H1 (cell line): Measurements from ENCODE around the gene TNNC1. TPM values are rescaled to one million over a fixed set of nuclear protein-coding genes. Genes with fewer than 3 reads are reported as not detected.

ENCODE experiments used
- CTCF ChIA-PET: fragments of 300-600 bp; sonication (Branson Sonifier 250); formaldehyde crosslinking; loops from one replicate; lab custom pipeline; 2021; ENCODE audit not compliant: partially characterized antibody; lab: Charles Lee
- POLR2A ChIA-PET: fragments of 300-600 bp; sonication (Branson Sonifier 250); formaldehyde crosslinking; loops from one replicate; lab custom pipeline; 2021; ENCODE audit warnings: inconsistent platforms; ENCODE audit not compliant: partially characterized antibody; lab: Charles Lee
- DNase-seq, 2 experiments: peaks; one replicate each; pipeline versions ENCODE4 v3.0.0 to v3.0.0-alpha.2; 2010 to 2022; ENCODE audit warnings: low spot score in 2 of 2, low read depth in 1 of 2, mixed read lengths in 1 of 2
- FAIRE-seq: peaks from 2 replicates; lab custom pipeline; 2011; peaks lifted over from hg19 to GRCh38; lab: Jason Lieb, UNC
- H2AFZ ChIP-seq: 2 replicates; pipeline ENCODE4 v1.8.1; 2012; ENCODE audit warnings: low read length, inconsistent platforms
- H2AK5ac ChIP-seq: 2 replicates; pipeline ENCODE4 v1.6.1; 2013; ENCODE audit warnings: low read depth, low read length
- H2BK120ac ChIP-seq: replicated peaks from 2 replicates; pipeline ENCODE3; 2013; ENCODE audit warnings: low read depth, low read length, inconsistent platforms
- H2BK12ac ChIP-seq: 2 replicates; pipeline ENCODE4 v1.6.1; 2013; ENCODE audit warnings: low read depth, low read length
- H2BK15ac ChIP-seq: 2 replicates; pipeline ENCODE4 v1.6.1; 2013; ENCODE audit warnings: low read length
- H2BK20ac ChIP-seq: 2 replicates; pipeline ENCODE4 v1.6.1; 2013; ENCODE audit warnings: low read length
- H2BK5ac ChIP-seq: 2 replicates; pipeline ENCODE4 v1.6.1; 2013; ENCODE audit warnings: low read depth, low read length
- H3K14ac ChIP-seq: 2 replicates; pipeline ENCODE4 v1.6.1; 2013; ENCODE audit warnings: inconsistent platforms; ENCODE audit not compliant: insufficient read length
- H3K18ac ChIP-seq: 2 replicates; pipeline ENCODE4 v1.6.1; 2013; ENCODE audit warnings: low read length; ENCODE audit errors: extremely low read depth
- H3K23ac ChIP-seq: 2 replicates; pipeline ENCODE4 v1.6.1; 2013; ENCODE audit warnings: inconsistent platforms; ENCODE audit not compliant: insufficient read length
- H3K23me2 ChIP-seq: 2 replicates; pipeline ENCODE4 v1.6.1; 2013; ENCODE audit warnings: low read depth, low read length
- H3K27ac ChIP-seq: 2 replicates; pipeline ENCODE4 v1.6.1; 2011; ENCODE audit warnings: low read depth, low read length, inconsistent platforms
- H3K27me3 ChIP-seq, 4 experiments: replicated peaks in 1 of 4; 1 replicate in 1 of 4; 2 replicates in 3 of 4; pipeline versions ENCODE4 v1.6.1 to v1.8.1; 2011 to 2013; ENCODE audit warnings: low read length in 3 of 4, mild to moderate bottlenecking in 3 of 4, inconsistent platforms in 2 of 4, mixed read lengths in 2 of 4, moderate library complexity in 1 of 4; ENCODE audit not compliant: control insufficient read depth in 3 of 4, insufficient read depth in 3 of 4; ENCODE audit errors: extremely low read depth in 1 of 4
- H3K36me3 ChIP-seq, 4 experiments: 2 replicates each; pipeline versions ENCODE4 v1.6.1 to v1.8.1; 2011 to 2013; ENCODE audit warnings: mild to moderate bottlenecking in 4 of 4, low read length in 3 of 4, moderate library complexity in 2 of 4, control low read depth in 1 of 4, inconsistent platforms in 1 of 4; ENCODE audit not compliant: insufficient read depth in 4 of 4, control insufficient read depth in 2 of 4
- H3K4ac ChIP-seq: replicated peaks from 2 replicates; pipeline ENCODE3; 2013; ENCODE audit warnings: low read length, low read depth, mixed read lengths, inconsistent platforms; ENCODE audit not compliant: insufficient read length
- H3K4me1 ChIP-seq, 4 experiments: replicated peaks in 1 of 4; 1 replicate in 1 of 4; 2 replicates in 3 of 4; pipeline versions ENCODE4 v1.6.1 to v1.8.1; 2011 to 2013; ENCODE audit warnings: low read length in 3 of 4, inconsistent platforms in 2 of 4, mixed read lengths in 1 of 4; ENCODE audit not compliant: insufficient read depth in 4 of 4, control insufficient read depth in 3 of 4
- H3K4me2 ChIP-seq, 2 experiments: 2 replicates each; pipeline versions ENCODE4 v1.6.1 to v1.8.1; 2011 to 2013; ENCODE audit warnings: low read depth in 2 of 2, low read length in 2 of 2, control low read depth in 1 of 2, inconsistent platforms in 1 of 2, mild to moderate bottlenecking in 1 of 2; ENCODE audit not compliant: insufficient read depth in 1 of 2
- H3K4me3 ChIP-seq, 4 experiments: fragments of 200-600, 300-600 bp in 1 of 4; sonication (generic), shearing (Covaris generic), sonication (Bioruptor Twin) in 1 of 4; 2 replicates each; pipeline versions ENCODE4 v1.5.1 to v1.8.1; 2011 to 2016; ENCODE audit warnings: low read length in 4 of 4, low read depth in 3 of 4, control low read depth in 2 of 4, inconsistent platforms in 2 of 4, mild to moderate bottlenecking in 2 of 4, mixed read lengths in 1 of 4, moderate library complexity in 1 of 4; ENCODE audit not compliant: insufficient read depth in 2 of 4; ENCODE audit errors: extremely low read depth in 1 of 4
- H3K56ac ChIP-seq: replicated peaks from 2 replicates; pipeline ENCODE3; 2013; ENCODE audit warnings: low read depth, mild to moderate bottlenecking, mixed read lengths, low read length, inconsistent platforms; ENCODE audit not compliant: insufficient read length
- H3K79me1 ChIP-seq: 2 replicates; pipeline ENCODE4 v1.6.1; 2013; ENCODE audit warnings: low read depth, low read length, control low read depth
- H3K79me2 ChIP-seq, 2 experiments: 2 replicates each; pipeline versions ENCODE4 v1.6.1 to v1.8.1; 2012 to 2013; ENCODE audit warnings: low read length in 2 of 2, mild to moderate bottlenecking in 2 of 2, inconsistent platforms in 1 of 2; ENCODE audit not compliant: insufficient read depth in 2 of 2, control insufficient read depth in 1 of 2
- H3K9ac ChIP-seq, 4 experiments: replicated peaks in 1 of 4; 1 replicate in 1 of 4; 2 replicates in 3 of 4; pipeline versions ENCODE4 v1.6.1 to v1.8.1; 2011 to 2013; ENCODE audit warnings: low read depth in 3 of 4, low read length in 3 of 4, control low read depth in 2 of 4, mild to moderate bottlenecking in 2 of 4, moderate library complexity in 2 of 4, inconsistent platforms in 1 of 4; ENCODE audit errors: extremely low read depth in 1 of 4
- H3K9me3 ChIP-seq, 2 experiments: 2 replicates each; pipeline versions ENCODE4 v1.6.1 to v1.8.1; 2012 to 2013; ENCODE audit warnings: mild to moderate bottlenecking in 2 of 2, moderate library complexity in 2 of 2, control low read depth in 1 of 2, inconsistent platforms in 1 of 2, low read depth in 1 of 2, low read length in 1 of 2, mixed read lengths in 1 of 2; ENCODE audit not compliant: insufficient read depth in 2 of 2
- H4K20me1 ChIP-seq, 2 experiments: replicated peaks in 1 of 2; 2 replicates each; pipeline versions ENCODE3 to v1.8.1; 2011 to 2013; ENCODE audit warnings: inconsistent platforms in 2 of 2, low read length in 2 of 2, mild to moderate bottlenecking in 1 of 2; ENCODE audit not compliant: insufficient read depth in 2 of 2, control insufficient read depth in 1 of 2
- H4K5ac ChIP-seq: 2 replicates; pipeline ENCODE4 v1.6.1; 2013; ENCODE audit warnings: low read length, low read depth, mixed read lengths, inconsistent platforms; ENCODE audit not compliant: insufficient read length
- H4K8ac ChIP-seq: 2 replicates; pipeline ENCODE4 v1.8.0; 2013; ENCODE audit warnings: mild to moderate bottlenecking, moderate library complexity, low read length, inconsistent platforms; ENCODE audit not compliant: insufficient read depth; ENCODE audit errors: extremely low read depth
- H4K91ac ChIP-seq: replicated peaks from 2 replicates; pipeline ENCODE3; 2013; ENCODE audit warnings: low read length, mixed read lengths, inconsistent platforms; ENCODE audit not compliant: insufficient read length
- ATF2 ChIP-seq: IDR thresholded peaks from 2 replicates; pipeline ENCODE4 v1.6.1; 2012; ENCODE audit warnings: low read length, inconsistent platforms
- CHD1 ChIP-seq: IDR thresholded peaks from 2 replicates; pipeline ENCODE4 v1.6.1; 2012; ENCODE audit warnings: low read depth, low read length, improper control_type of control experiment
- E2F6 ChIP-seq: IDR thresholded peaks from 2 replicates; pipeline ENCODE4 v1.6.1; 2012; ENCODE audit warnings: inconsistent platforms
- GABPA ChIP-seq: IDR thresholded peaks from 2 replicates; pipeline ENCODE4 v1.6.1; 2011; ENCODE audit warnings: mild to moderate bottlenecking, low read length, moderate library complexity, borderline replicate concordance; ENCODE audit not compliant: insufficient read depth
- JUN ChIP-seq: IDR thresholded peaks from 2 replicates; pipeline ENCODE4 v1.6.1; 2011; ENCODE audit warnings: low read depth, mild to moderate bottlenecking, improper control_type of control experiment, low read length
- RXRA ChIP-seq: IDR thresholded peaks from 2 replicates; pipeline ENCODE4 v1.6.1; 2011; ENCODE audit warnings: low read depth, mild to moderate bottlenecking, low read length, moderate library complexity; ENCODE audit not compliant: insufficient read depth
- TAF7 ChIP-seq: optimal IDR thresholded peaks from 2 replicates; pipeline ENCODE3; 2011; ENCODE audit warnings: low read depth, mild to moderate bottlenecking, inconsistent platforms, low read length, moderate library complexity, borderline replicate concordance
- TCF12 ChIP-seq: IDR thresholded peaks from 2 replicates; pipeline ENCODE4 v1.6.1; 2011; ENCODE audit warnings: low read depth, mild to moderate bottlenecking, low read length
- TEAD4 ChIP-seq: IDR thresholded peaks from 2 replicates; pipeline ENCODE4 v1.6.1; 2012; ENCODE audit warnings: low read depth, low read length, inconsistent platforms, mixed read lengths
- ZNF274 ChIP-seq: IDR thresholded peaks from 2 replicates; pipeline ENCODE4 v1.7.0; 2012; ENCODE audit warnings: low read length, borderline replicate concordance; ENCODE audit errors: extremely low read depth
- WGBS, 2 experiments: shearing (Covaris generic) in 1 of 2; methylation state at CpG; one replicate each; pipeline versions ENCODE4 v1.1.6 to v1.1.7; 2013 to 2015; ENCODE audit warnings: low lambda C conversion rate in 2 of 2, mixed read lengths in 2 of 2, inconsistent platforms in 1 of 2, low coverage in 1 of 2, missing lambda C conversion rate in 1 of 2; ENCODE audit not compliant: insufficient replicate concordance in 2 of 2, insufficient coverage in 1 of 2, insufficient read length in 1 of 2; ENCODE audit errors: extremely low coverage in 1 of 2, missing lambda C conversion rate in 1 of 2; 5-methylcytosine and 5-hydroxymethylcytosine counted together
- polyA plus RNA-seq, 7 experiments: library from polyadenylated mRNA; depleted of rRNA in 3 of 7; stranded (reverse) in 5 of 7; unstranded in 2 of 7; fragments of >200 nt in 5 of 7; fragments of 200-250 nt in 2 of 7; gene quantifications; 1 replicate in 5 of 7; 2 replicates in 1 of 7; 4 replicates in 1 of 7; pipeline versions ENCODE4 v1.2.1 to v1.2.3, GENCODE V29; 2011 to 2013; ENCODE audit warnings: missing spikeins in 2 of 7, mixed read lengths in 2 of 7
- total RNA-seq: library from RNA; stranded (reverse); fragmentation: NEBNext Ultra II Directional; extraction: Animal tissue kit (Norgen Biotek cat#: 25700); gene quantifications from 2 replicates; pipeline ENCODE4 v1.2.1, GENCODE V29; 2021

Gene TNNC1
- total and polyA plus RNA-seq, 2 of the 8 experiments (the other 6 are each of a cell fraction or from before 2014, with no cell fraction given), result 5.8 to 16.4 TPM

GRCh38 chr3:52456800-52457183 lies 3.0 kb upstream of the TNNC1 start:
- peak overlapping the region; percentile 32; the same call in 1 of the 2 replicates for H2BK5ac ChIP-seq
- 0 out of 2 replicates have a peak overlapping the region, but pooled peaks have one; percentile 35 for H2BK12ac ChIP-seq
- H3K27me3 ChIP-seq, result no peaks in the 10 kb centered on the region
- ChIA-PET CTCF (interaction anchor here (0.8 to 5.9 kb wide), 8 partner anchors 10 to 69 kb away, joined by 3 to 45 read pairs (median 4); partner anchors contain the start of gene SEMA3G), POLR2A (interaction anchor here (0.9 to 2.5 kb wide), 11 partner anchors 9 to 249 kb away, joined by 3 to 7 read pairs (median 3); partner anchors contain the start of genes GLT8D1, SPCS1 and UQCC5)
- no peak for DNase-seq
- H2BK20ac ChIP-seq, result no peak overlapping the region
- no peak overlapping the region for H2AFZ ChIP-seq
- H3K9me3 ChIP-seq, result no peaks in the 10 kb centered on the region
- peak overlapping the region; percentile 54; the same call in 1 of the 2 replicates for H2AK5ac ChIP-seq
- H4K20me1 ChIP-seq, result no peaks in the 10 kb centered on the region
- H3K9ac ChIP-seq, result peak overlapping the region in 2 of 4 experiments; percentile 77 to 80; a peak in 4 of 7 replicates
- no peak overlapping the region for H2BK120ac ChIP-seq
- peaks cover 8% of the 10 kb centered on the region for H3K23me2 ChIP-seq
- H3K4ac ChIP-seq, result no peak overlapping the region
- no peak overlapping the region for H3K14ac ChIP-seq
- peak overlapping the region; percentile 9; the same call in 1 of the 2 replicates for H2BK15ac ChIP-seq
- H3K36me3 ChIP-seq, result peaks cover 12 to 34% (median 19%) of the 10 kb centered on the region in 4 experiments
- 84% methylated on average over 5 of the region's 5 CpGs; no CpG with 5 or more reads in 1 of the 2 experiments for WGBS, 2 experiments
- H3K79me2 ChIP-seq, result peaks cover 0 to 24% of the 10 kb centered on the region in 2 experiments; a peak in 2 of 4 replicates
- H3K56ac ChIP-seq, result no peak overlapping the region
- H3K4me3 ChIP-seq, result peak overlapping the region; percentile 63 to 98 (median 87)
- H4K5ac ChIP-seq, result no peak overlapping the region
- no peak for FAIRE-seq
- no peak overlapping the region for H4K91ac ChIP-seq
- no peak overlapping the region for H3K23ac ChIP-seq
- H3K4me1 ChIP-seq, result peaks cover 0 to 24% (median 8%) of the 10 kb centered on the region in 4 experiments; a peak in 6 of 7 replicates
- peak overlapping the region; percentile 79 to 95 for H3K4me2 ChIP-seq
- 0 out of 2 replicates have a peak overlapping the region, but pooled peaks have one; percentile 57 for H4K8ac ChIP-seq
- H3K79me1 ChIP-seq, result no peaks in the 10 kb centered on the region; the same call in 1 of the 2 replicates
- H3K18ac ChIP-seq, result peak overlapping the region; percentile 5; the same call in 1 of the 2 replicates
- H3K27ac ChIP-seq, result no peak overlapping the region
- TF ChIP-seq TAF7 (no peak), TCF12 (no peak), ATF2 (no peak), CHD1 (no peak), JUN (no peak), ZNF274 (no peak), E2F6 (no peak), RXRA (no peak), GABPA (no peak), TEAD4 (no peak)
